Prostate gland (tissue), 2 donors: ENCODE results near the gene COG5. TPM values are rescaled to one million over a fixed set of nuclear protein-coding genes. Genes with fewer than 3 reads are reported as not detected.

Source experiments
- DNase-seq: peaks from one replicate; pipeline ENCODE4 v3.0.0-alpha.2; 2019; ENCODE audit warnings: low spot score
- H3K27ac ChIP-seq, 2 donors: fragments of 200-600 bp; sonication (generic); 2 replicates each; pipeline ENCODE4 v1.5.1; 2017 to 2019
- H3K27me3 ChIP-seq: fragments of 200-600 bp; sonication (generic); replicated peaks from 2 replicates; pipeline ENCODE4 v1.5.1; 2019; ENCODE audit not compliant: insufficient read depth
- H3K36me3 ChIP-seq, 2 donors: fragments of 200-600 bp; sonication (generic); 1 replicate in 1 of 2; 2 replicates in 1 of 2; pipeline versions ENCODE4 v1.5.1 to v1.8.1; 2017 to 2019
- H3K4me1 ChIP-seq: fragments of 200-600 bp; sonication (generic); replicated peaks from 2 replicates; pipeline ENCODE4 v1.5.1; 2019
- H3K4me3 ChIP-seq, 2 donors: fragments of 200-600 bp; sonication (generic); 2 replicates each; pipeline ENCODE4 v1.5.1; 2017 to 2019
- H3K9me3 ChIP-seq: fragments of 200-600 bp; sonication (generic); 2 replicates; pipeline ENCODE4 v1.5.1; 2017
- POLR2A ChIP-seq: fragments of 450-650 bp; IDR thresholded peaks from one replicate; pipeline ENCODE4 v1.6.1; 2016; ENCODE audit warnings: antibody characterized with exemption, mild to moderate bottlenecking
- POLR2AphosphoS5 ChIP-seq: sonication (generic); formaldehyde crosslinking; IDR thresholded peaks from one replicate; pipeline ENCODE4 v1.6.1; 2017; ENCODE audit warnings: antibody characterized with exemption
- WGBS: methylation state at CpG from one replicate; pipeline ENCODE4 v1.1.5; 2018; 5-methylcytosine and 5-hydroxymethylcytosine counted together
- intact Hi-C: fragments of 100-400 bp; cut with DNase I; formaldehyde crosslinking; loops from one replicate; pipeline ENCODE4 v1.14.2; 2022
- total RNA-seq, 2 donors: library from RNA; depleted of rRNA; stranded (reverse); fragments of >200 nt; gene quantifications; one replicate each; pipeline ENCODE4 v1.1.0, GENCODE V29; 2016
- TF ChIP-seq, protein P1 (sequence below), 4 experiments: fragments of 200-600 bp in 2 of 4; fragments of 450-650 bp in 2 of 4; sonication (generic) in 2 of 4; IDR thresholded peaks; 1 replicate in 3 of 4; 2 replicates in 1 of 4; pipeline ENCODE4 v1.5.1; 2016 to 2019; ENCODE audit warnings: antibody characterized with exemption in 4 of 4, mild to moderate bottlenecking in 2 of 4, moderate library complexity in 2 of 4

COG5 gene
- total RNA-seq, 2 donors from 2014 or later, result 35.1 to 86.4 TPM

- TF ChIP-seq POLR2A (no peak), POLR2AphosphoS5 (no peak)
- TF ChIP-seq, protein P1, sequence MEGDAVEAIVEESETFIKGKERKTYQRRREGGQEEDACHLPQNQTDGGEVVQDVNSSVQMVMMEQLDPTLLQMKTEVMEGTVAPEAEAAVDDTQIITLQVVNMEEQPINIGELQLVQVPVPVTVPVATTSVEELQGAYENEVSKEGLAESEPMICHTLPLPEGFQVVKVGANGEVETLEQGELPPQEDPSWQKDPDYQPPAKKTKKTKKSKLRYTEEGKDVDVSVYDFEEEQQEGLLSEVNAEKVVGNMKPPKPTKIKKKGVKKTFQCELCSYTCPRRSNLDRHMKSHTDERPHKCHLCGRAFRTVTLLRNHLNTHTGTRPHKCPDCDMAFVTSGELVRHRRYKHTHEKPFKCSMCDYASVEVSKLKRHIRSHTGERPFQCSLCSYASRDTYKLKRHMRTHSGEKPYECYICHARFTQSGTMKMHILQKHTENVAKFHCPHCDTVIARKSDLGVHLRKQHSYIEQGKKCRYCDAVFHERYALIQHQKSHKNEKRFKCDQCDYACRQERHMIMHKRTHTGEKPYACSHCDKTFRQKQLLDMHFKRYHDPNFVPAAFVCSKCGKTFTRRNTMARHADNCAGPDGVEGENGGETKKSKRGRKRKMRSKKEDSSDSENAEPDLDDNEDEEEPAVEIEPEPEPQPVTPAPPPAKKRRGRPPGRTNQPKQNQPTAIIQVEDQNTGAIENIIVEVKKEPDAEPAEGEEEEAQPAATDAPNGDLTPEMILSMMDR (IDR thresholded peaks at IDR 0.05), result no peak
- DNase-seq, result no peak
Measured at GRCh38 chr7:107427462-107427861, 136.3 kb downstream of the COG5 start.

DNA sequence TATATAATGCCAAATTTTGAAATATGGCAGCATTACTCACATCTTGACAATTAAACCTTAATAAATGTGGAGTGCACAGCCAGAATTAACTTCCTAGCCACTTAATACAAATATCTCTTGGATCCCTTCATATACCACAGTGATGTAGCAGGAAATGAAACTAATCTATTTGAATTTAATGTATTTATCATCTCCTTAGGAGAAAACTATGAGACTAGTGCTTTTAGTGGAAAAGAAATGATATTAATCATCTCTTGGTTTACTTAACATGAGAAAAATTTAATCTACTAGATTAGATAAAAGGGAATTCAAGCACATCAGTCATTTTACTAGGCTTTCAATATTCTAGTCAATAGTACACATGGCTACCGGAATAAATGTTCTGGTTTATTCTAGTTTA is 149.5 kb downstream of the COG5 start:
- TF ChIP-seq, protein P1 (IDR thresholded peaks at IDR 0.05), result no peak
- TF ChIP-seq POLR2AphosphoS5, result no peak
- TF ChIP-seq POLR2A, result no peak
- DNase-seq, result no peak
- intact Hi-C loops, result no loop called here
- no peak overlapping the region for H3K27ac ChIP-seq
- 100% methylated on average over 1 of the region's 1 CpG for WGBS
- H3K36me3 ChIP-seq, result no peaks in the 10 kb centered on the region
- H3K9me3 ChIP-seq, result no peaks in the 10 kb centered on the region
- H3K4me1 ChIP-seq, result no peaks in the 10 kb centered on the region
- H3K4me3 ChIP-seq, result no peak overlapping the region
- no peaks in the 10 kb centered on the region for H3K27me3 ChIP-seq

More at GRCh38 chr7:107427462-107427861, 136.3 kb downstream of the COG5 start:
- H3K4me3 ChIP-seq, result no peak overlapping the region
- H3K4me1 ChIP-seq, result no peaks in the 10 kb centered on the region
- no peaks in the 10 kb centered on the region for H3K27me3 ChIP-seq
- no peak overlapping the region for H3K27ac ChIP-seq
- intact Hi-C loops, result no loop called here
- no peaks in the 10 kb centered on the region for H3K36me3 ChIP-seq
- WGBS, result 47% methylated on average over 5 of the region's 5 CpGs
- H3K9me3 ChIP-seq, result no peaks in the 10 kb centered on the region

- Histone ChIP-seq H3K36me3 (no peaks in the 10 kb centered on the region), H3K9me3 (no peaks in the 10 kb centered on the region), H3K27ac (no peak overlapping the region), H3K4me1 (no peaks in the 10 kb centered on the region), H3K4me3 (no peak overlapping the region), H3K27me3 (no peaks in the 10 kb centered on the region)
- intact Hi-C loops, result no loop called here
- DNase-seq, result no peak
- TF ChIP-seq, protein P1 (IDR thresholded peaks at IDR 0.05), result no peak
- TF ChIP-seq POLR2AphosphoS5, result no peak
Measured at GRCh38 chr7:107408349-107408748, 155.4 kb downstream of the COG5 start.

DNA sequence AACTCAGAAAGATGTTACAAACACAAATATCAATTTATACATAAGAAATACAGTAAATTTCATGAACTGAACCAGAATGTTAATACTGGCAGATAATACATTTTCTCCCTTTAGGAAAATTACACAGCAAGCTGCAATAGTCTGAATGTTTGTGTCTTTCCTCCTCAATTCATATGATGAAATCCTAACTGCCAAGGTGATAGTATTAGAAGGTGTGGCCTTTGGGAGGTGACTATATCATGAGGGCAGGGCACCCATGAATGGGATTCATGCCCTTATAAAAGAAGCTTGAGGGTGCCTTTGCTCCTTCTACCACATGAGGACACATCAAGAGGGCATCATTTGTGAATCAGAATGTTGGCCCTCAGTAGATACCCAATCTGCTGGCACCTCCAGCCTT is 158.2 kb downstream of the COG5 start:
- H3K27ac ChIP-seq, result no peak overlapping the region
- H3K36me3 ChIP-seq, result no peaks in the 10 kb centered on the region
- no peaks in the 10 kb centered on the region for H3K27me3 ChIP-seq
- no peak for TF ChIP-seq POLR2AphosphoS5
- TF ChIP-seq POLR2A, result no peak
- TF ChIP-seq, protein P1 (IDR thresholded peaks at IDR 0.05), result no peak
- intact Hi-C loops, result no loop called here
- H3K4me1 ChIP-seq, result no peaks in the 10 kb centered on the region
- no peak overlapping the region for H3K4me3 ChIP-seq
- no peaks in the 10 kb centered on the region for H3K9me3 ChIP-seq
- DNase-seq, result no peak

DNA sequence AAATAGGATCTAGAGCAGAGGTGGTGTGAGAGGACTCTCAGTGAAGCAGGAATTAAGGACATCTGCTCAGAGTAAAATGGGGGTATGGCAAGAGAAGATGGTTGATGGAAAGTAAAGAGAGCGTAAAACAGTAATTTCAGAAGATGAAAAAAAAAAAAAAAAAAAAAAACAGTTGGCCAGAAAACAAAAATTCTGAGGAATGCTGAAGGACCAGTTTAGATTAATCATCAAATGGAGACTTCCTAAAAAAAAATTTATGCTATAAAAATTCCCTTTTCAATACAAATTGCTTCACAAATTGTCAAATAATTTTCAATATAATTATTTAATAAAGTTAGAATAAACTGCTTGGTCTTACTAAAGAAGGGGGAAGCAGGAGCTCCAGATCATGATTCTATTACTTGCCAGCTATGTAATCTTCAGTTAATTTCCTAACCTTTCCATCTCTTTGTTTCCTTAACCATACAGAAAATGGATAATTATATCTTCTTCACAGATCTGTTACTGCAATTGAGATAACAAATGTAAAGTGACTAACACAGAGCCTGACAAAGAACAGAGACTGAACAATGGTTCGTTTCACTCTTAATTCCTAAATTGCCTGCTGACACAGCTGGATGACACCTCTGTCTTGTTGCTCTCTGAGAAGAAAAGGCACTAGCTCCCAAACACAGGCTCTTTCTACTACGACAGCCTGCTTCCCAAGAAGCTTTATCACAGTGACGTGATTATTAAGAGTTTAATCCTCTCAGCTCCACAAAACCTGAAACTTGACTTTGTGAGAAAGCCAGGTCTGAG is 158.8 kb downstream of the COG5 start:
- no peak for TF ChIP-seq POLR2AphosphoS5
- TF ChIP-seq POLR2A, result no peak
- TF ChIP-seq, protein P1 (IDR thresholded peaks at IDR 0.05), result no peak
- WGBS, result 67% methylated on average over 4 of the region's 4 CpGs
- no peak overlapping the region for H3K27ac ChIP-seq

More for the DNA sequence above, 158.8 kb downstream of the COG5 start:
- no peaks in the 10 kb centered on the region for H3K4me1 ChIP-seq
- intact Hi-C loops, result no loop called here
- no peak for DNase-seq
- no peaks in the 10 kb centered on the region for H3K9me3 ChIP-seq
- H3K27me3 ChIP-seq, result no peaks in the 10 kb centered on the region
- no peaks in the 10 kb centered on the region for H3K36me3 ChIP-seq
- no peak overlapping the region for H3K4me3 ChIP-seq
